ENCODE results near the gene NINJ1.

The NINJ1 gene

DNA sequence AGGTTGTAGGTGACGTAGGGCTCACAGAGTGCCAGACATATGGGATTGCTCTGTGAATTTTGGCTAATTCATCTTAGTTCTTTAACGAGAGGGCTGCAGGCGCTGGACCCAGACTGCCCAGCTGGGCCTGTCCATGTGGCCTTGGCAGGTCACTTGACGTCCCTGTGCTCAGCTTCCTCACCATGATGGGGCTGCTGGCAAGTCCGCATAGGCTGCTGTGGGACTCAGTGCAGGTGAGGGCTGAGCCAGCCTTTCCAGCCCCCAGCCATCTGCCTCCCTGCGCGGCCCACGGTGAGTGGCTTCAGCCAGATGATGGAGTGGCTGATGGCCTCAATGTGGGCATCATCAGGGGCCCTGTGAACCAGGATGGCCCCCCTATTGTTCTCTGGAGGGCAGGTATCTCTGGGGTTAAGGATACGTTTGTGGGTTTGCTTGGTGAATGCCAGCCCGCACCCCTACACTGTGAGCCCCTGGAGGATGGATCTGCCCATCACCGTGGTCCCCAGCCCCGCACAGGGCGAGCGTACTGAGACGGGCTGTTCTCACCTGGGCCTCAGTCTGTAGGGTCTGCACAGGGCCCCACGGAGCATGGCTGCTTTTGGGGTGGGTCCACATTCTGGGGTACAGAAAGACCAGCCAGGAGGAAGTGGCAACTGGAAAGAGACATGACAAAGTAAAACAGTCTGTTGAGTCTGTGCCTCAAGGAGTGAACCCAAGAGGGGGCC is 34.3 kb downstream of the NINJ1 start:
- no peak for DNase-seq

DNA sequence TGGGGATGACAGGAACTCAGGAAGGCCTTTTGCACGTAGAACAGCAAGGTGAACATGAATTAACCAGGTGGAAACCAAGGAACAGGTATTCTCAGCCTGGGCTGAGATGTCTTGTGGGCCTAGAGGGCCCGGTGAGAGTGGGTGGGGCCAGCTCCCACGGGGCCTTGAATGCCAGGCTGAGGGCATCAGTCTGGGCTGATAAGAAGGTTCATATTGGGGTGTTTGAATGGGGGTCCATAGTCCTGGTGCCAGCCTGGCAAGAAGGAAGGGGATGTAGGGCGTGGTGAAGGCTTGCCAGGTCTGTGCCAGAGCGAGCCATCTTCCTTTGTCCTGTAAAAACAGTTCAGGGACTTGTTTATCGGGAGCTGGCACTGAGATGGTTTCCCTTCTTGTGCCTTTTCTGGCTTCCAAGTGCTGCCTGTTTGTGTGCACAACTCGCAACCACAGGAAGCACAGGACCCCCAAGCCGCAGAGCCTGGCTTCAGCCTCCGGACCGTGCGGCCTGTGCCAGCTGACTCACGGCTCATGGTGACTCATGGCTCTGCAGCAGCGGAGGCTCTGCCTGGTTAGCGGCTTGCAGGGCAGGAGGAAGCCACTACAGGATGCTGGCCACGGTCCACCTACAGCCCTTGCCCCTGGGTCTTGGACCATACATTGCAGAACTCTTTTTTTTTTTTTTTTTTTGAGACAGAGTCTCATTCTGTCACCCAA is 35.7 kb downstream of the NINJ1 start:
- peak; percentile 81 for DNase-seq

DNA sequence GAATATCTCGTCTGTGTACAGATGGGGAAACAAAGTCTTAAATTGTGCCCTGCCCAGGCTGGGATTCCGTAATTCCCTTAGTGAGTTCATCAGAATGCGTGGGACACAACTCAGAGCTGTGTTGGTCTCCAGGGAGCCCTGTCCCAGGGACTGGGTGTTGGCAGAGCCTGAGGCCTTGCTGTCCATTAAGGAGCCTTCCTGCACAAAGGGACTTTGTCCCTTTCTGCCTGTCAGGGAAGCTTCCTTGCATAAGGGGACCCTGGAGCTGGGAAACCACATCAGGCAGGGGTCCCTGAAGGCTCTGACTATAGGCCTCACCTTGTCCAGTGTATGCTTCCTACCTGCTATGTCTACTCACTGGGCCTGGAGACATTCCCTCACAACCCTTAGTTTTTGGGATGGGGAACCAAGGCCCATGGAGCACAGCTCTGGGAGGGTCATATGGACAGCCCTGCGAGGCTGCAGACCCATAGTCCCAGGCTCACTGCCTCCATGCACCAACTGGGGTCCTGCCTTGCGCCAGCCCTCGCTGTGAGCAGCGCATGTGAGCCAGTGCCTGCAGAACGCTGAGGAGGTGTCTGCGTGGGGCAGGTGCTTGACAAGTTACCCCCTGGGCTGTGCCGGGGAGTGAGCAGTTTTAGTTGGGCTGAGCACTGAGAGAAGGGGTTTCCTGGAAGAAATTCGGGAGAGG is 36.4 kb downstream of the NINJ1 start:
- peak; percentile 37 for DNase-seq

DNA sequence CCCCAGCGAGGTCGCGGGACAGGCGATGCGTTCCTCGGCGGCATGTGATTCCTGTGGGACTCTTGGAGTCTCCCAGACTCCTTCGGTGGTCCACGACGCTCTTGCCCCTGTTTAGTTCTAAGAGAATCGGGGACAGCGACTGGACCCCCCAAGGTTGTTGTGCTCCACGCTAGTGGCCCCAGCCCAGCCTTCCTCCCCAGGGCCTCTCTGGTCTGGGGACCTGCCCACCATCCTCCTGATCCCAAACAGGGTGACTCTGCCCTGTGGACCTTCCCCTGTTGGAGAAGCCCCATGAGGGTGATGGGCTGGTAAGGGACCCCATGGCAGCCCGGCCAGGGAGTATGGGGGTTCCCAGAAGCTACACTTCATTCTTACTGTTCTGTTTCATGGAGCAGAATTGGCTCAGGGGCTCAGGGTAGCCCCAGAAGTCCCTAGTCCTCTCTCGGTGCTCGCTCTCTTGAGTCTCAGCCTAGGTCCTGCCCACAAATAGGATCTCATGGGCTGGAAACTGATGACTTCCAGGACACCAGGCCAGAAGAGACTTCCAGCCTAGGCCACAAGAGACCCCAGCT is 37.2 kb downstream of the NINJ1 start:
- DNase-seq, result no peak

DNA sequence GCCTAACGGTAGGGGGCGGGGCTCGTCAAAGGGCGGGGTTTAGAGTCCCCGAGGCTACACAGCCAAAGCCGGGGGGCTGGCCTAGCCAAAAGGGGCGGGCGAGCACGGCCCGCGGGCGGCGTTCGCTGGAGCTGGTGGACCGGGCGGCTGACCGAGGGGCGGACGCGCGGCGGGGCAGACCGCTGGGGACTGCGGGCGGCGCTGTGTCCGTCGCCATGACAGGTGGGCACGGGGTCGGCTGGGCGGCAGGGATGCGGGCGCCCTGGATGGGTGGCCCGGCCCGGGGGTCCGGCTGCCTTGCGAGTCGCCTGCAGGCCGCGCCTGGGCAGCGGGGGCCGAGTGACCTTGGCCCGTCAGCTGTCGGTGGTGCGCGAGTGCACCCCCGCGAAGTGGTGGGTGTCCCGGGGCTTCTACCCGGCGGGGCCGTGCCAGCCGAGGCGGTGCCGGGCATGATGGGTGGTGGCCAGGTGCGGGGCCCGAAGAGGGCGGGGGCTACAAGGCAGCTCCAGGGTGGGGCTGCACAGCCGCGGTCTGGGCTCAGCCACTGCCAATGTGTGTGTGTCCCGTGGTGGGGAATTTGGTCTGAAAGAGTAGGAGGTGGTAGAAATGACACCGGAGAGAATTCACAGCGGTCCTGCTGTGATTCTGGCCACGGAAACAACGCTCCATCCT is 37.8 kb downstream of the NINJ1 start, which contains the start of gene CARD19:
CARD19 (plus strand) TSS at position 87 of the 672 bp plus-strand sequence; CDS start at position 216, 129 bp downstream.
- DNase-seq, result peak; percentile 60

DNA sequence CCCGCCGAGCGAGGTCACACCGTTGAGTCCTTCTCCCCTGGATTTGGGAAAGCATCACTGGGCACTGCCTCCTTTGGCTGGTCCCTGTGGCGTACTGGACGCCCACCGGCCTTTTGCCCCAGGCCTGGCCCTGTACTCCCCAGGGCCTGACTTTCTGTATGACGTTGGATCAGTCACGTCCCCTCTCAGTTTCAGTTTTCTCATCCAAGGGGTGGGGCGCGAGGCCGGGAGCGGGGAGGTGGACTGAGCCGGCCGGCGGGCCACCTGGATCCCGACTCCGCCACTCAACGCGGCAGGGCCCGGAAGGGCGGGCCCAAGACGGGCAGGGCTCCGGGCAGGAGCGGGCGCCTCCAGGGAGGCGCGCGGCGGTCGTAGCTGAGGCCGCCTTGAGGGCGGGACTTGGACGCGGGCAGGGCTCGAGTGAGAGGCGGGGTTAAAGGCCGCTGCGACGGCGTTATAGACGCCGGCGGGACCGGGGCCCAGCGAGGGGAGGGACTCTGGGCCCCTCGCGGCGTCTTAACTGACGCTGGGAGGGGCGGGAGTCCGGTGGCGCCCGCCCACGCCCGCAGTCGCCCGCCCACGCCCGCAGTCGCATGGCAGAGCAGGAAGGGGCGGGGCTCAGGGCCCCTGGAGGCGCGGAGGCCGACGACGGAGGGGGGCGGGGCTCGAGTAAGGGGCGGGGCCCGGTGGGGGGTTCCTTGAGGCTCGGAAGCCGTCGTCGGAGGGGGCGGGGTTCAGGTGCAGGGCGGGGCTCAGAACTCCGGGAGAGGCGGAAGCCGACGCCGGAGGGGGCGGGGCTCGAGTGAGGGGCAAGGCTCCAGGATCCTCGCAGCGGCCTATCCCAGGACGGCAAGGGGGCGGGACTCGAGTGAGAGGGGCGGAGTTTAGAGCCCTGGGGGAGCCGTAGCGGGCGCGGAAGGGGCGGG is 38.6 kb downstream of the NINJ1 start:
- DNase-seq, result peak; percentile 100

DNA sequence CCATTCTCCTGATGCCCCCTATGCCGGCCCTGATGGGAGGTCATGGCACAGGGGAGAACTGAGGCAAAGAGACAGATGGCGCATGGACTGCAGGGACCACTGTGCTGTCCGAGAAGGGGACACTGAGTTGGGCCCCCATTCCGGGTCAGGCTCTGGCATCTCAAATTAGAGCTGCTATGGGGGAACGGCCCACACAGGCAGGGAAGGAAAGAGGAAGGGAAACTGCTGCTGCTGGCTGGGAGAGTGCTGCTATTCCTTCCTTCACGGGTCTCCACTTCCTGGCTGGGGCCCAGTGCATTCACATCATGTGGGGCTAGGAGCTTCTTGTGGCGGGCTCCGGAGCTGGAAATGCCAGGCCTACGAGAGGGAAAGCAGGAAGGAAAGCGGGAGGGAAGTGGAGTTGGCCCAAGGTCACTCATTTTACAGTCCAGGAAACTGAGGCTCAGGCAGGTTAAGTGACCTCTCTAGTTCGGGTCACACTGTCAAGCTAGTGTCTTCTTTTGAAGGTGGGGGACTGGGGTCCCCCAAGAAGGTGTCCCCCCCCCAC is 39.3 kb downstream of the NINJ1 start:
- DNase-seq, result peak; percentile 31

DNA sequence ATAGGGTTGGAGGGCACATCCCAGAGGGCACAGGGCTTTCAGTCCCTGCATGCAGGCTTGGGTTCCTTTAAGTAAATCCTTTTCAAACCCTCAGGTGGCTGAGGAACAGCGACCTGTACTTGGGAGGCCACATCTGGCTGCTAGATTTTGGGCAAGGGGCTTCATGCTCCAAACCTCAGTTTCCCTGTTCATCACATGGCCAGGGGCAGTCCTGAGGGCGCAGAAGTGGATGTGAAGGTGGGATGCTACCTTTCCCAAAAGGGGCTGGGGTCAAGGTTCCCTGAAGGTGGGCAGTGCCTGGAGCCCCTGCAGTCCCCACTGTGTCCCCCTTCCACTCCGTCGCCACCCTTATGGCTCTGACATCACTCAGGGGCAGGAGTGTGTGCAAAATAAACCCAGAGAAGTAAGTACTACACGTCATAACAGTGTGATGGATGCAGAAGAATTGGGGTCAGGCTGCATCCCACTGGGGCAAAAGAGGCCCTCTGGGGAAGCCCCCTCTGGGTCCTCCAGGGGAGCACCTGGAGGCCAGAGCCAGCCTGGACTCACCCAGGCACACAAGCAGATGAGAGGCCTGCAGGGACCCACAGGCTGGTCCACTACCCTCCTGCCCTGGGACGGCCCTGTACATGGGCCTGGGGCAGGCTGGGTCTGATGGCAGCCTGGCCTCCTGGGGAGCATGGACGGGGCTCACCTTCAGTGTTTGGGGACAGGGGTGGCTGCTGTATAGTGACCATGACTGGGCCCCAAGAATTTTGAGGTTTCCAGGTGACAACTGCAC is 40.0 kb downstream of the NINJ1 start:
- no peak for DNase-seq

DNA sequence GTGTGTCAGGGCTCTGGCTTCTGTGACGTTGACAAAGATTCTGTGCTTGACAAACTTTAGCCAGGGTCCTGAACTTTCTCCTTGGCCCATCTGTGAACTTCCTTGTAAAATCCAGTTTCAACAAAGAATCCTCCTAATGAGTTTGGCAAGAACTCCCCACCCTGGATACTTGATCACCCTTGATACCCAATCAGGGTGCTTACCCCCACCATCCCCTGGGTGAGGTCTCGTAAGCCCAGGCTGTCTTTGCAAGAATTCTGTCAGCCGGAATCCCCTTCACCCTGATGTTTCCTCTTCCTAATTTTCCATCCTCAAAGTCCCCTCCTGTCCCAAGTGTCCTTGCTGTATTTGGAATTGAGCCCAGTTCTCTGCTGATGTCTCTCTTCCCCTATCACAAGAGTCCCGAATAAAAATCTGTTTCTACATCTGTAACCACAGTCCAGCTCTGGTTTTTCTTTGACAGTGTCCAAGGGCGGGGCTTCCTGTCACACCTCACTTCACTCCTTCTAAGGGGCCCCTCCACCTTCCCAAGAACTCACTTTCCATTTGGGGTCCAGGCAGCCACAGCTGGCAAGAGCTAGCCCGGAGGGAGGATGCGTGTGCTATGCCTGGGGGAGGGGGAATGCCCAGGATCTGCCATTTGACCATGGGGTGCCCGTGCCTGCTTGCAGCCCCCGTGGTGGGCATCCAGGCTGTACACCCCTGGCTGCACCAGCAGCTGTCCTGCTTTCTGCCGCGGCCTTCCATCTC is 40.7 kb downstream of the NINJ1 start:
- DNase-seq, result no peak

DNA sequence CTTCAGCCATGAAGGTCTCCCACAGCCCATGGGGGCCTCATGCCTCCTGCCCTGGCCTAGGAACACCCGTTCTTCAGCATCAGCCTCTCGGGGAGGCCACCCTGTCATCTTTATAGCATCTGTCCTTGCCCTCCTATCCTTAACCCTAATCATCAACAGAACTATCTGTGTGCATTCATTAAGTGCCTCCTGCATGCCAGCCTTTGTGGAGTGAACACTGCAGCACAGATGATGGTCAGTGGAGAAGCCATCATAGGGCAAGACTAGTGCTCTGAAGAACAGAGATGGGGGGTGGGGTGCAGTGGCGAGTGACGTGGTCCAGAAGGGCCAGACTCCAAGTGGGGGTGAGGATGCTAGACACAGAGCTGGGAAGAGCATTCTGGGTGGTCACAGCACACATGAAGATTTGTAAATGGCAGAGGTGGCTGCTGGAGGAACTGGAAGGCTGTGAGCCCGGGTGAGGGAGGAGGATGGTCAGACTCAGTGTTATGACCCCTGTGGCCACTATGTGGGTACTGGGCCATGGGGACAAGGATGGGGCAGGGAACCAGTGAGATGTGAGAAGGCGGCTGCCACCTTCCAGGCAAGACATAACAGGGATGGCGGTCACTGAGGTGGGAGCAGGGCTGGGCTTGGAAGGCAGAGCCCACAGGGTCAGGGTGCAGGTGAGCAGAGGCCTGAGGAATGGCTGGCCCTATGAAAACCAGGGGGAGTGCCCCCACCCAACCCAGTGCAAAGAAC is 41.6 kb downstream of the NINJ1 start:
- DNase-seq, result no peak

DNA sequence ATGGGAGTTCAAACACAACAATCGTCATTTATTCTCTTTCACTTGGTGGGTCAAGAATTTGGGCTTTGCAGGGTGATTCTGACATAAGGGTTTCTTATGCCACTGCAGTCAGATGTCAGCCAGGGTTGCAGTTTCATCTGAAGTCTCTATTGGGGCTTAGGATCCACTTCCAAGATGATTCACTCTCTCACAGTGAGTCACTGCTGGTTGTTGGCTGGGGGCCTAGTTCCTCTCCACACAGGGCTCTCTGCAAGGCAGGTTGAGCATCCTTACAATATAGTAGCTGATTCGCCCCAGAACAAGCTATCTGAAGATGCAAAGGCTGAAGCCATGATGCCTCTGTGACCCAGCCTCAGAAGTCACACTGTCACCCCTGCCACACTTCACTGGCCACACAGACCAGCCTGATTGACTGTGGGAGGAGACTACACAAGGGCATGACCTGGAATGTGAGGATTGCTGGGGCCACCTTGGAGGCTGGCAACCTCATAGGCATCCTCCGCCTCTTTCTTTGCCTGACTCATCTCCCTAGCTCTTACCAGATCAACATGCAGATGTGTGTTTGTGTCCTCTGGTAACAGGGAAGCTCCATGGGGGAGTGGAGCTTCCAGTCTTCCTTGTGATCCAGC is 42.5 kb downstream of the NINJ1 start:
- DNase-seq, result peak; percentile 69

DNA sequence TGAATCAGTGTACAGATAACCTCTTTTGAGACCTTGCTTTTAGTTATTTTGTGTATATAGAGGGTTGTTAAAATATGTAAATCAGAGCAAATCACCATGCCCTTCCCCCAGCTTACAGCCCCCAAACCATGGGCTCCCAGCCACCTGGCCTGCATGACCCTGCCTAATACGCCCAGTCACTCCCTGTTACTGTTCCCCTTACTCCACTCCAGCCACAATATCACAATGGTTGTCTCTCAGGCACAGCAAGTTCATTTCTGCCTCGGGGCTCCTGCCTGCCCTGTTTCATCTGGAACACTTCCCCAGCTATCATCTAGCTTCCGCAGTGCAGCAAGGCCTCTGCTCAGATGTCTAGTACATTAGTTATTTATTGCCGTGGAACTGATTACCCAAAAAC is 43.0 kb downstream of the NINJ1 start:
- no peak for DNase-seq

DNA sequence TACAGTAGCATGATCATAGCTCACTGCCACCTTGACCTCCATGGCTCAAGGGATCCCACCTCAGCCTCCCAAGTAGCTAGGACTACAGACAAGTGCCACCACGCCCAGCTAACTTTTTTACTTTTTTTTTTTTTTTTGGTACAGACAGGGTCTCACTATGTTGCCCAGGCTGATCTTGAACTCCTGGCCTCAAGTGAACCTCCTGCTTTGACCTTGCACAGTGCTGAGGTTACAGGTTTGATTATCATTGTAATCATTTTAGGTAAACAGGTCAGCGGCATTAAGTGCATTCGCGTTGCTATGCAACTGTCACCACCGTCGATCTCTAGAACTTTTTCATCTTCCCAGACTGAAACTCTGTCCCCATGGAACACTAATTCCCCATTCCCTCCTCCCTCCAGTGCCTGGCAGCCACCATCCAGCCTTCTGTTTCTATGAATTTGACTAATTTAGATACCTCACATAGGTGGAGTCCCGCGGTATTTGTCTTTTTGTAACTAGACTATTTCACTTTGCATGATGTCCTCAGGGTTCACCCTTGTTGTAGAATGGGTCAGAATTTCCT is 43.9 kb downstream of the NINJ1 start:
- DNase-seq, result no peak

DNA sequence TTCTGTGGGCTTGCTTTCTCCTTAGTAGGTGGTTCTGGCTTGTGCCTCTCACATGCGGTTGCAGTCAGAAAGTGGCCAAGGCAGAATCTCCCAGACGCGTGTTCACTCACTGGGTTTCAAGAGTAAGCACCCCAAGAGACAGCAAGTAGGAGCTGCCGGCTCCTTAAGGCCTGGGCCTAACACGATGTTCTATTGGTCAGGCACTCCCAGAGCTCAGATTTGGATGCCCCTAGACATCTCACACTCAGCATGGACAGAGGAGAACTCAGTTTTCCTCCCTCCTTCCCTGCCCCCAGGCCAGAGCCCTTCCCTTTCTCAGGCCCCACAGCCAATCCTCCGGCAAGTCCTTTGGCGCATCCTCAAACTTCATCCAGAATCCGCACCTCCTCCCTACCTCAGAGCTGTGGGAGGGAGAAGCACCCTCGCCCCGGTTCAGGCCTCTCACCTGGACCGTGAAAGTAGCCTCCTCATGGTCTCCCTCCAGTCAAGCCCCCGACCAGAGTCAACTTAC is 44.5 kb downstream of the NINJ1 start:
- no peak for DNase-seq

DNA sequence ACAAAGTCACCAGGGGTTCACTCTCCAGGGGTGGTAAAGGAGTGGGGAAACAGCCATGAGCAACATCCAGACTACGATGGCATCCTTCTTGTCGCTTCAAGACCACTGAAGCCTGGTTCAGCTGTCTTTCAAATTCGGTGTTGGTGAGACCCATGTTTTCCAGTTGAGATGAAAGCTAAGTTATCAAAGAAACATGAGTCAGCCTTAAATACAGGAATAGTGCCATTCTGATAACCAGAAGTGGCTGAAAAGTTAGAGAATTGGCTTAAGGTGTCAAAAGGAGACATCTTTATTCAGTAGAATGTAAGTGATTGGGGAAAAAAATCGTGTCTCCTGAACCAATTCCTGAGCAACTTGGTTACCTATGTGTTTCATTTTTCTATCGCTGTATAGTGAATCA is 45.0 kb downstream of the NINJ1 start:
- no peak for DNase-seq

DNA sequence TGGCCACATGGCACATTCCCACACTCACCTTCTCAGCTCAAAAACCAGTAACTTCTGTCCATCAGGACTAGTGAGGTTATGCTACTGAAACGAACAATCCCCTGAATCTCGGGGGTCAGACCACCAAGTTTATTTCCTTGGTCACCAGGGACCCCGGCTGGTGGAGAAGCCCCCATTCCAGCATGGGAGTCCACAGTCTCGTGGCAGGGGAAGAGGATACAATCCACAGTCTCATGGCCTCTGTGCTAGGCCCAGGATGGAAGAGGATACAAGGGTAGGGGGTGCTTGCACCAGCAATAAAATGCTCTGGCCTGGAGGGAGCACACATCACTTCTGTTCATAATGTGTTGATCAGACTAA is 45.4 kb downstream of the NINJ1 start:
- DNase-seq, result no peak

DNA sequence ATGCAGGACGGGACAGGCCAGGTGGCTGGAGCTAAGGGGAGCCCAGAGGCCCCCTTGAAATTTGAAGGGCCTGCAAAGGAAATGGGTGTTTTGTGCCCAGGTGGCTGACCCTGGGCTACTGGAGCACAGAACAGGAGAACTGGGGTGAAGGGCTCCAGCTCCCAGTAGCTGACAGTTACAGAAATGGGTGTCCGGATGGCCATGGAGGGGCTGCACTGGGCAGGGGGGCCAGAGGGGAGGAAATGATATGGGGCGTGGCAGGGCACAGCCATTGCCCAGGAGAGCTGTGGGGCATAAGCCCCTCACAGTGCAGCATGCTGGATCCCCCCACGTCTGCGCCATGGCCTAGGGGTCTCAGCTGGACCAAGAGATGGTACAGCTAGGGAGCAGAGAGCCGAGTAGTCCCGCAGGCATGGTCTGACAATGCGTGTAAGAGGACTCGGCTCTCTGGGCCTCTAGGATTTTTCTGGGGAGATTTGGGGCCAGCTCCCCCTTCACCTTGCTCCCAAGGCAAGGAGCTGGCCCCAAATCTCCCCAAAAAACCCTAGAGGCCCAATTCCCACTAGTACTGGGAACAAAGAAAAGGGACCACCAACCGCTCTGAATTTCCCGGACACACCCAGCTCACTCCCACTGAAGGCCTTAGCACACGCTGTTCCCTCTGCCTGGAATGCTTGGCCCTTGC is 45.9 kb downstream of the NINJ1 start:
- no peak for DNase-seq
